ENCODE results near the gene KRTAP10-6.
"Not testable (repeated sequence)": the region's sequence is repeated elsewhere in the genome, so short reads cannot be mapped to it uniquely, and the experiment has no call there.

The KRTAP10-6 gene

DNA sequence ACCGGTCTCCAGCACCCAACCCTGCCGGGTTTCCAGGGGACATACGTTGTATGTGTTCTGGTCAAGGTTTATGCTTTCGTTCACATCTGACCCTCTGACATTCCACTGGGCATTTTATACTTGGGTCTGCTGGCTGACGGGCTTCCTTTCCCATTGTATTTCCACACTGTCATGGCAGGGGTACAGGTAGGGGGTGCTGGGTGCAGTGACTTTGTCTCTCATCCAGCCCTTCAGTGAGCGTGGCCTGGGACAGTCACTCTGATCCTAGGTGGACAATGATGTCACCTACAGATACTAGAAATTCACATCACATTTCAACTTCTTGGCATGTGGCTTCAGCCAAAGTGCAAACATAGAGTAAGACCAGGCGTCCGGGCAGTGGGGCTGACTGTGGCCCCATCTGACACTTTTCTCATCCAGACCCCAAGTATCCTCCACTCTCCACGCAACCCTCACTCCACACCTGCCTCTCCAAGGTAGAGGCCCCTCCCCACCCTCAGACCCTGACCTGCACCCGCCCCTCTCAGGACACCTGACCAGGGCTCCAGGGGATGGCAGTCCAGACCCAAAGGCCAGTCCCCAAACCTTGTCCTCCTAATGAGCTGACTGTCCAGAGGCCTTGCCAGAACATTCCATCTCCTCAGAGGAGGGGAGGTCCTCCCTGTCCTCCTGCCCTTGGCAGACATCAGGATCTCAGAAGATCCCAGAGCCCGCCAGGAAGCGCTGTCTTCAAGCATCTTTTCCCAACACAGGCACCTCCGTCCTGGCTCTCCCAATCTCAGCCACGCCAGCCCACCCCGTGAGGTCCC is 44.1 kb upstream of the KRTAP10-6 start:
- TF ChIP-seq, protein P1, sequence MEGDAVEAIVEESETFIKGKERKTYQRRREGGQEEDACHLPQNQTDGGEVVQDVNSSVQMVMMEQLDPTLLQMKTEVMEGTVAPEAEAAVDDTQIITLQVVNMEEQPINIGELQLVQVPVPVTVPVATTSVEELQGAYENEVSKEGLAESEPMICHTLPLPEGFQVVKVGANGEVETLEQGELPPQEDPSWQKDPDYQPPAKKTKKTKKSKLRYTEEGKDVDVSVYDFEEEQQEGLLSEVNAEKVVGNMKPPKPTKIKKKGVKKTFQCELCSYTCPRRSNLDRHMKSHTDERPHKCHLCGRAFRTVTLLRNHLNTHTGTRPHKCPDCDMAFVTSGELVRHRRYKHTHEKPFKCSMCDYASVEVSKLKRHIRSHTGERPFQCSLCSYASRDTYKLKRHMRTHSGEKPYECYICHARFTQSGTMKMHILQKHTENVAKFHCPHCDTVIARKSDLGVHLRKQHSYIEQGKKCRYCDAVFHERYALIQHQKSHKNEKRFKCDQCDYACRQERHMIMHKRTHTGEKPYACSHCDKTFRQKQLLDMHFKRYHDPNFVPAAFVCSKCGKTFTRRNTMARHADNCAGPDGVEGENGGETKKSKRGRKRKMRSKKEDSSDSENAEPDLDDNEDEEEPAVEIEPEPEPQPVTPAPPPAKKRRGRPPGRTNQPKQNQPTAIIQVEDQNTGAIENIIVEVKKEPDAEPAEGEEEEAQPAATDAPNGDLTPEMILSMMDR (IDR thresholded peaks at IDR 0.05; ENCODE audit: extremely low read depth, insufficient read depth, missing control alignments): no peak
- in situ Hi-C loops (cut with MboI; ENCODE audit: low pct_unique_long_range_greater_than_20kb, low sequenced_read_pairs, unreplicated experiment): no loop called here
- DNase-seq (ENCODE audit: low spot score): no peak

DNA sequence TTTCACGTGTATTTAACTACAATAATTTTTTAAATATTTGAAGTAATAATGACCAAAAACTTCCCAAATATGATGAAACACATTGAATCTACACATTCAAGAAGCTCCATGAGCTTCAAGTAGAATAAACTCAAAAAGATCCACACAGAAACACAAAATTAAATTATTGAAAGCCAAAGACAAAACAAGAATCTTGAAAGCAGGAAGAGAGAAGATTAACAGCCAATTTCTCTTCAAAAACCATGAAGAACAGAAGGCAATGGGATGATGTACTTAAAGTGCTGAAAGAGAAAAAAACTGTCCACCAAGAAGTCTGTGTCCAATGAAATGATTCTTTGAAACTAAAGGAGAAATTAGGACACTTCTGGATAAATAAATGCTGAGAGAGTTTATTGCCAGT is 39.8 kb upstream of the KRTAP10-6 start:
- TF ChIP-seq, protein P1 (IDR thresholded peaks at IDR 0.05; ENCODE audit: extremely low read depth, insufficient read depth, missing control alignments): no peak
- in situ Hi-C loops (cut with MboI; ENCODE audit: low pct_unique_long_range_greater_than_20kb, low sequenced_read_pairs, unreplicated experiment): no loop called here
- no peak for DNase-seq (ENCODE audit: low spot score)

DNA sequence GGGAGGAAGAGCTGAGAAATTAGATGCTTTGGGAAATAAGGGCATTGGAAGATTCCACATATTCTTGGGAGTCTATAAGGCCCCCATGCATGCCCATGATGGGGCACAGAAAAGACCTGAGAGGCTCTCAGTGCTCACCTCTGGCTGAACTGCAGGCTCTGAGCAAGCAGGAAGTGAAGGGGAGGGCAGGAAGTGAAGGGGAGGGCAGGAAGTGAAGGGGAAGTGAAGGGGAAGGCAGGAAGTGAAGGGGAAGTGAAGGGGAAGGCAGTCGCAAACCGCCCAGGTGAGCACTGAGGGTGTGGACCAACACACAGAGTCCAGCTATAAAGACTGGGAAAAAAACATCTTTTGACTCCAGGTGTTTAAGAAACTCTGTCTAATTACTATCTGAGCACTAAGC is 38.1 kb upstream of the KRTAP10-6 start:
- in situ Hi-C loops (cut with MboI; ENCODE audit: low pct_unique_long_range_greater_than_20kb, low sequenced_read_pairs, unreplicated experiment): no loop called here

DNA sequence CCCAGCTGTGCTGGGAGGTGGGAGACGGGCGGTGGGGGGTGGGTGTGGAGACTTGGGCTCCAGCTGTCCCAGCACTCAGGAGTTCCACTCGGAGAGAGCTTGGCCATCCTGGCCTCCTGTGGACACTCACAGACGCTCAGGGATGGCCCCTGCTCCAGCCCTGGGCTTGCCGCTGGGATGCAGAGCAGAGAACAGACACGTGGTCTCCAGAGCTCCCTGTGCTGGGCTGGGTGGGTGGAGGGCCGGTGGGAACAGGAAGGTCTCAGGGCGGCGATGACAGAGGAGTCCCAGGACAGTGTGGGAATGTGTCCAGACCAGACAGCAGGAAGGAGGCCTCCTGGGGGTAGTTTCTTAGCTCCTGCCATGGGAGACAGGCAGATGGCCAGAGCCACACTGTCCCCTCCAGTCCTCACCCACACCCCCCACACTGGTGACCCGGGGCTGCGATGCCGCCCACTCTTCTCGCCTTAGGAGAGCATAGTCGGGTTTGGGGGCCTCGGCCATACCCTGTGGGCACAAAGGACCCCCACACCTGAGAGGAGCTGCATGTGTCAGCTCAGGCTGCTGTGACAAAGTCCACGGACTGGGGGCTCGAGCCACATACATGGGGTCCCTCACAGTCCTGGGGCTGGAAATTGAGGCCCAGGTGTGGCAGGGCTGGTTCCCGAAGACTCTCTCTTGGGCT is 36.5 kb upstream of the KRTAP10-6 start:
- TF ChIP-seq, protein P1 (IDR thresholded peaks at IDR 0.05; ENCODE audit: extremely low read depth, insufficient read depth, missing control alignments): no peak
- in situ Hi-C loops (cut with MboI; ENCODE audit: low pct_unique_long_range_greater_than_20kb, low sequenced_read_pairs, unreplicated experiment): no loop called here
- no peak for DNase-seq (ENCODE audit: low spot score)

More for the DNA sequence above, 38.1 kb upstream of the KRTAP10-6 start:
- no peak for DNase-seq (ENCODE audit: low spot score)
- TF ChIP-seq, protein P1 (IDR thresholded peaks at IDR 0.05; ENCODE audit: extremely low read depth, insufficient read depth, missing control alignments): no peak

DNA sequence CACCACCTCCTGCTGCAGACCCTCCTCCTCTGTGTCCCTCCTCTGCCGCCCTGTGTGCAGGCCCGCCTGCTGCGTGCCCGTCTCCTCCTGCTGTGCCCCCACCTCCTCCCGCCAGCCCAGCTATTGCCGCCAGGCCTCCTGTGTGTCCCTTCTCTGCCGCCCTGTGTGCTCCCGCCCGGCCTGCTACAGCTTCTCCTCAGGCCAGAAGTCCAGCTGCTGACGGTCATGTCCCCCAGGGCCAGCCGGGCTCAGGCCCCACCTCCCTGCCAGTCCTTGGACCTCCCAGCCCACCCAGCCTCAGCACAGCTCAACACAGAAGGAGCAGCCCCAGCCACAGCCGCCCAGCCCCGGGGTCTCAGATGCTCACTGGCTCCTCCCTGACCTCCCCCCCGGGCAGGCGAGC is 35.5 kb upstream of the KRTAP10-6 start:
- DNase-seq (ENCODE audit: low spot score); in situ Hi-C loops (cut with MboI; ENCODE audit: low pct_unique_long_range_greater_than_20kb, low sequenced_read_pairs, unreplicated experiment): not testable (repeated sequence)

DNA sequence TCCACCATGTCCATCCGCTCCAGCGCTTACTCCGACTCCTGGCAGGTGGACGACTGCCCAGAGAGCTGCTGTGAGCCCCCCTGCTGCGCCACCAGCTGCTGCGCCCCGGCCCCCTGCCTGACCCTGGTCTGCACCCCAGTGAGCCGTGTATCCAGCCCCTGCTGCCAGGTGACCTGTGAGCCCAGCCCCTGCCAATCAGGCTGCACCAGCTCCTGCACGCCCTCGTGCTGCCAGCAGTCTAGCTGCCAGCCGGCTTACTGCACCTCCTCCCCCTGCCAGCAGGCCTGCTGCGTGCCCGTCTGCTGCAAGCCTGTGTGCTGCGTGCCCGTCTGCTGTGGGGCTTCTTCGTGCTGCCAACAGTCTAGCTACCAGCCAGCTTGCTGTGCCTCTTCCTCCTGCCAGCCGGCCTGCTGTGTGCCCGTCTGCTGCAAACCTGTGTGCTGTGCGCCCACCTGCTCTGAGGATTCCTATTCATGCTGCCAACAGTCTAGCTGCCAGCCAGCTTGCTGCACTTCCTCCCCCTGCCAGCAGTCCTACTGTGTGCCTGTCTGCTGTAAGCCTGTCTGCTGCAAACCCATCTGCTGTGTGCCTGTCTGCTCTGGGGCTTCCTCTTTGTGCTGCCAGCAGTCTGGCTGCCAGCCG is 35.0 kb upstream of the KRTAP10-6 start:
- in situ Hi-C loops (cut with MboI; ENCODE audit: low pct_unique_long_range_greater_than_20kb, low sequenced_read_pairs, unreplicated experiment); DNase-seq (ENCODE audit: low spot score): not testable (repeated sequence)

DNA sequence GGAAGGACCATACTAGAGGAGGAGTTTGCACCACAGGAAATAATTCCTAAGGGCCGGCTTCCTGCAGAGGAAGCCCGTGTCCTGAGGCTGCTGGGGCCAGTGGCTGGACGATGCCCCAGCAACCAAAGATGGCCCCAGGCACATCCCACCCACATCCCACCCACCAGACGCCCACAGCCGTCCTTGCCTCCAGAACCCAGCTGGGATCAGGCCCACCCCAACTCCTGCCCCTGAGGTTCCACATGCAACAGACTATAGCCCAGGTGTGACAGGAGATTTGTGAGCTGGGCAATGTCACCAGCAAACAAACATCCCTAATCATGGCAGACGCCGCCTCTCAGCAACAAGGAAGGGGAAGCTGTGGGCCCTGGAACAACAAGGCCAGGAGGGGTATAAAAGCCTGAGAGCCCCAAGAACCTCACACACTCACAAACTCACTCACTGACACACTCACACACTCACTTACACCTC is 34.4 kb upstream of the KRTAP10-6 start, which contains the start of gene KRTAP10-9:
Gene KRTAP10-9, plus strand, starts transcription at position 421 of the 471 bp plus-strand sequence. CDS start 79 bp downstream, outside the sequence.
- in situ Hi-C loops (cut with MboI; ENCODE audit: low pct_unique_long_range_greater_than_20kb, low sequenced_read_pairs, unreplicated experiment): no loop called here
- no peak for DNase-seq (ENCODE audit: low spot score)
- TF ChIP-seq, protein P1 (IDR thresholded peaks at IDR 0.05; ENCODE audit: extremely low read depth, insufficient read depth, missing control alignments): no peak

All from GM13977 (cell line).